ENCODE data around the gene RAD51B.

GRCh38 chr14:67850066-67850830 is 30.7 kb downstream of the RAD51B start:
- TF ChIP-seq CTCF (conservative IDR thresholded peaks at IDR 0.05; ENCODE audit: low read depth, low read length) (no peak), EZH2 (IDR thresholded peaks at IDR 0.05; ENCODE audit: borderline replicate concordance, low read depth, low read length, poor library complexity, severe bottlenecking) (no peak)

Data from A673 (cell line).